ENCODE data around the gene AMFR.

AMFR gene

GRCh38 chr16:56336711-56337110 lies 88.6 kb downstream of the AMFR start:
- no peak for DNase-seq
- no peak overlapping the region for H3K27ac Mint-ChIP-seq
- H3K27me3 Mint-ChIP-seq = no peaks in the 10 kb centered on the region
- no peaks in the 10 kb centered on the region for H3K9me3 Mint-ChIP-seq
- no peak overlapping the region for H3K4me3 Mint-ChIP-seq
- H3K36me3 Mint-ChIP-seq = no peaks in the 10 kb centered on the region
- no peaks in the 10 kb centered on the region for H3K4me1 Mint-ChIP-seq
- CTCF ChIA-PET = no interaction called here

GRCh38 chr16:56336071-56336688 lies 89.2 kb downstream of the AMFR start:
- Mint-ChIP-seq H3K27me3 (no peaks in the 10 kb centered on the region), H3K4me1 (no peaks in the 10 kb centered on the region), H3K27ac (no peak overlapping the region)

GRCh38 chr16:56334761-56335160 lies 90.6 kb downstream of the AMFR start:
- Mint-ChIP-seq H3K4me1 (no peaks in the 10 kb centered on the region), H3K36me3 (no peaks in the 10 kb centered on the region), H3K4me3 (no peak overlapping the region), H3K27ac (no peak overlapping the region), H3K27me3 (no peaks in the 10 kb centered on the region), H3K9me3 (no peaks in the 10 kb centered on the region)
- CTCF ChIA-PET = interaction anchor here (1.3 kb wide), 1 partner anchor 22 kb away, joined by 3 read pairs; no protein-coding TSS in a partner anchor
- no peak for DNase-seq

More at GRCh38 chr16:56336071-56336688, 89.2 kb downstream of the AMFR start:
- CTCF ChIA-PET = no interaction called here
- Mint-ChIP-seq H3K4me3 (no peak overlapping the region), H3K9me3 (no peaks in the 10 kb centered on the region), H3K36me3 (no peaks in the 10 kb centered on the region)
- no peak for DNase-seq

- CTCF ChIA-PET = no interaction called here
- Mint-ChIP-seq H3K4me3 (no peak overlapping the region), H3K4me1 (no peaks in the 10 kb centered on the region), H3K36me3 (no peaks in the 10 kb centered on the region), H3K27ac (peak overlapping the region; percentile 64), H3K27me3 (no peaks in the 10 kb centered on the region), H3K9me3 (no peaks in the 10 kb centered on the region)
- no peak for DNase-seq
Measured at GRCh38 chr16:56332464-56333079, 92.8 kb downstream of the AMFR start.

GRCh38 chr16:56331915-56332314 lies 93.4 kb downstream of the AMFR start:
- no peak for DNase-seq
- no peaks in the 10 kb centered on the region for H3K36me3 Mint-ChIP-seq
- H3K9me3 Mint-ChIP-seq = no peaks in the 10 kb centered on the region
- H3K4me1 Mint-ChIP-seq = no peaks in the 10 kb centered on the region
- CTCF ChIA-PET = no interaction called here
- no peak overlapping the region for H3K4me3 Mint-ChIP-seq
- H3K27ac Mint-ChIP-seq = no peak overlapping the region
- H3K27me3 Mint-ChIP-seq = no peaks in the 10 kb centered on the region

- H3K4me3 Mint-ChIP-seq = no peak overlapping the region
- H3K4me1 Mint-ChIP-seq = no peaks in the 10 kb centered on the region
- CTCF ChIA-PET = no interaction called here
- no peak overlapping the region for H3K27ac Mint-ChIP-seq
- no peaks in the 10 kb centered on the region for H3K27me3 Mint-ChIP-seq
- DNase-seq = no peak
- H3K9me3 Mint-ChIP-seq = no peaks in the 10 kb centered on the region
- no peaks in the 10 kb centered on the region for H3K36me3 Mint-ChIP-seq
Measured at GRCh38 chr16:56331399-56331798, 93.9 kb downstream of the AMFR start.

- Mint-ChIP-seq H3K36me3 (no peaks in the 10 kb centered on the region), H3K4me1 (no peaks in the 10 kb centered on the region), H3K27me3 (no peaks in the 10 kb centered on the region), H3K9me3 (no peaks in the 10 kb centered on the region), H3K4me3 (no peak overlapping the region), H3K27ac (no peak overlapping the region)
- DNase-seq = no peak
- CTCF ChIA-PET = no interaction called here
Measured at GRCh38 chr16:56330476-56330875, 94.9 kb downstream of the AMFR start.

- H3K27ac Mint-ChIP-seq = no peak overlapping the region
- DNase-seq = no peak
- H3K4me3 Mint-ChIP-seq = no peak overlapping the region
- no peaks in the 10 kb centered on the region for H3K9me3 Mint-ChIP-seq
- no peaks in the 10 kb centered on the region for H3K27me3 Mint-ChIP-seq
- H3K36me3 Mint-ChIP-seq = no peaks in the 10 kb centered on the region
- no peaks in the 10 kb centered on the region for H3K4me1 Mint-ChIP-seq
- CTCF ChIA-PET = no interaction called here
Measured at GRCh38 chr16:56329887-56330286, 95.5 kb downstream of the AMFR start.

GRCh38 chr16:56328276-56329022 lies 96.9 kb downstream of the AMFR start:
- no peak overlapping the region for H3K27ac Mint-ChIP-seq
- no peak for DNase-seq
- CTCF ChIA-PET = interaction anchor here (0.6 to 2.2 kb wide), 3 partner anchors 8 to 14 kb away, joined by 3 to 10 read pairs (median 4); no protein-coding TSS in a partner anchor
- H3K4me1 Mint-ChIP-seq = no peaks in the 10 kb centered on the region
- no peak overlapping the region for H3K4me3 Mint-ChIP-seq
- no peaks in the 10 kb centered on the region for H3K36me3 Mint-ChIP-seq
- H3K9me3 Mint-ChIP-seq = no peaks in the 10 kb centered on the region
- H3K27me3 Mint-ChIP-seq = peaks cover 4% of the 10 kb centered on the region

- no peaks in the 10 kb centered on the region for H3K9me3 Mint-ChIP-seq
- no peak for DNase-seq
Measured at GRCh38 chr16:56327929-56328258, 97.5 kb downstream of the AMFR start.

GRCh38 chr16:56327071-56327928 lies 98.0 kb downstream of the AMFR start:
- Mint-ChIP-seq H3K4me3 (no peak overlapping the region), H3K9me3 (no peaks in the 10 kb centered on the region), H3K27me3 (peaks cover 4% of the 10 kb centered on the region), H3K4me1 (no peaks in the 10 kb centered on the region), H3K27ac (no peak overlapping the region), H3K36me3 (no peaks in the 10 kb centered on the region)
- DNase-seq = no peak
- CTCF ChIA-PET = interaction anchor here (1.9 to 2.2 kb wide), 2 partner anchors 9 to 15 kb away, joined by 4 to 10 read pairs; no protein-coding TSS in a partner anchor

More at GRCh38 chr16:56327929-56328258, 97.5 kb downstream of the AMFR start:
- Mint-ChIP-seq H3K36me3 (no peaks in the 10 kb centered on the region), H3K27ac (no peak overlapping the region), H3K27me3 (peaks cover 4% of the 10 kb centered on the region), H3K4me1 (no peaks in the 10 kb centered on the region), H3K4me3 (no peak overlapping the region)
- CTCF ChIA-PET = interaction anchor here (1.9 to 2.2 kb wide), 2 partner anchors 9 to 15 kb away, joined by 4 to 10 read pairs; no protein-coding TSS in a partner anchor

- peaks cover 4% of the 10 kb centered on the region for H3K27me3 Mint-ChIP-seq
- H3K27ac Mint-ChIP-seq = no peak overlapping the region
- no peak for DNase-seq
- H3K4me3 Mint-ChIP-seq = no peak overlapping the region
- CTCF ChIA-PET = no interaction called here
- H3K4me1 Mint-ChIP-seq = no peaks in the 10 kb centered on the region
- no peaks in the 10 kb centered on the region for H3K9me3 Mint-ChIP-seq
- no peaks in the 10 kb centered on the region for H3K36me3 Mint-ChIP-seq
Measured at GRCh38 chr16:56325956-56326355, 99.4 kb downstream of the AMFR start.

- H3K27me3 Mint-ChIP-seq = peaks cover 13% of the 10 kb centered on the region
- H3K4me3 Mint-ChIP-seq = no peak overlapping the region
- H3K9me3 Mint-ChIP-seq = no peaks in the 10 kb centered on the region
- H3K36me3 Mint-ChIP-seq = no peaks in the 10 kb centered on the region
- DNase-seq = no peak
- H3K27ac Mint-ChIP-seq = no peak overlapping the region
- CTCF ChIA-PET = no interaction called here
- H3K4me1 Mint-ChIP-seq = no peaks in the 10 kb centered on the region
Measured at GRCh38 chr16:56324406-56324805, 100.9 kb downstream of the AMFR start.

- Mint-ChIP-seq H3K4me3 (no peak overlapping the region), H3K27me3 (peaks cover 32% of the 10 kb centered on the region), H3K36me3 (no peaks in the 10 kb centered on the region), H3K4me1 (peaks cover 9% of the 10 kb centered on the region), H3K9me3 (no peaks in the 10 kb centered on the region), H3K27ac (no peak overlapping the region)
- no peak for DNase-seq
- CTCF ChIA-PET = no interaction called here
Measured at GRCh38 chr16:56321571-56321970, 103.8 kb downstream of the AMFR start.
